H9 (cell line): Measurements from ENCODE around the gene CCDC7. TPM values are rescaled to one million over a fixed set of nuclear protein-coding genes. Genes with fewer than 3 reads are reported as not detected.
"Not testable (repeated sequence)": the region's sequence is repeated elsewhere in the genome, so short reads cannot be mapped to it uniquely, and the experiment has no call there.

Experiments
- DNase-seq: peaks from one replicate; pipeline ENCODE4 v3.0.0-alpha.2; 2017
- H2AFZ ChIP-seq: one replicate; pipeline ENCODE4 v1.6.1; 2013; ENCODE audit warnings: mild to moderate bottlenecking, low read length, control low read depth, moderate library complexity
- H2AK5ac ChIP-seq: 2 replicates; pipeline ENCODE4 v1.6.1; 2013; ENCODE audit warnings: low read length, control low read depth, mixed read lengths; ENCODE audit not compliant: insufficient read length
- H2BK120ac ChIP-seq: one replicate; pipeline ENCODE4 v1.6.1; 2013; ENCODE audit warnings: low read depth, mild to moderate bottlenecking, low read length, control low read depth, inconsistent platforms; ENCODE audit not compliant: poor library complexity, severe bottlenecking
- H2BK12ac ChIP-seq: 2 replicates; pipeline ENCODE4 v1.6.1; 2013; ENCODE audit warnings: low read length, control low read depth, mixed read lengths, low read depth; ENCODE audit not compliant: insufficient read length
- H2BK15ac ChIP-seq: 2 replicates; pipeline ENCODE4 v1.6.1; 2013; ENCODE audit warnings: low read depth, low read length, control low read depth
- H2BK20ac ChIP-seq: one replicate; pipeline ENCODE4 v1.6.1; 2013; ENCODE audit warnings: low read depth, mild to moderate bottlenecking, low read length, control low read depth, inconsistent platforms; ENCODE audit not compliant: poor library complexity, severe bottlenecking
- H2BK5ac ChIP-seq: 2 replicates; pipeline ENCODE4 v1.6.1; 2013; ENCODE audit warnings: low read length, control low read depth, mixed read lengths; ENCODE audit not compliant: insufficient read length
- H3K14ac ChIP-seq: 2 replicates; pipeline ENCODE4 v1.6.1; 2013; ENCODE audit warnings: low read length, control low read depth; ENCODE audit not compliant: insufficient read depth
- H3K18ac ChIP-seq: 2 replicates; pipeline ENCODE4 v1.6.1; 2013; ENCODE audit warnings: low read depth, mild to moderate bottlenecking, mixed read lengths, low read length, control low read depth; ENCODE audit not compliant: insufficient read length
- H3K23ac ChIP-seq: 2 replicates; pipeline ENCODE4 v1.6.1; 2013; ENCODE audit warnings: low read length, control low read depth, mixed read lengths, low read depth; ENCODE audit not compliant: insufficient read length
- H3K23me2 ChIP-seq: 2 replicates; pipeline ENCODE4 v1.6.1; 2013; ENCODE audit warnings: low read depth, mild to moderate bottlenecking, mixed read lengths, low read length, control low read depth; ENCODE audit not compliant: insufficient read length, poor library complexity, severe bottlenecking
- H3K27ac ChIP-seq: 2 replicates; pipeline ENCODE4 v1.5.1; 2013; ENCODE audit warnings: low read length, control low read depth, mixed read lengths, low read depth; ENCODE audit not compliant: insufficient read length
- H3K27me3 ChIP-seq: 2 replicates; pipeline ENCODE4 v1.6.1; 2013; ENCODE audit warnings: low read length, control low read depth, inconsistent platforms; ENCODE audit not compliant: insufficient read depth
- H3K4ac ChIP-seq: 2 replicates; pipeline ENCODE4 v1.6.1; 2013; ENCODE audit warnings: low read depth, mild to moderate bottlenecking, control low read depth, inconsistent platforms, low read length, moderate library complexity
- H3K4me1 ChIP-seq: 2 replicates; pipeline ENCODE4 v1.6.1; 2013; ENCODE audit warnings: low read length, control low read depth, inconsistent platforms; ENCODE audit not compliant: insufficient read depth
- H3K4me2 ChIP-seq: 2 replicates; pipeline ENCODE4 v1.6.1; 2013; ENCODE audit warnings: low read length, control low read depth, mixed read lengths; ENCODE audit not compliant: insufficient read length, insufficient read depth
- H3K56ac ChIP-seq: 2 replicates; pipeline ENCODE4 v1.6.1; 2013; ENCODE audit warnings: low read depth, mild to moderate bottlenecking, mixed read lengths, low read length, control low read depth; ENCODE audit not compliant: insufficient read length
- H3K79me1 ChIP-seq: 2 replicates; pipeline ENCODE4 v1.6.1; 2013; ENCODE audit warnings: low read depth, mild to moderate bottlenecking, moderate library complexity, low read length, control low read depth, inconsistent platforms; ENCODE audit not compliant: insufficient read depth, poor library complexity, severe bottlenecking
- H3K79me2 ChIP-seq: 2 replicates; pipeline ENCODE4 v1.6.1; 2013; ENCODE audit warnings: low read length, control low read depth, inconsistent platforms; ENCODE audit not compliant: insufficient read depth
- H3K9ac ChIP-seq: 2 replicates; pipeline ENCODE4 v1.6.1; 2013; ENCODE audit warnings: low read length, control low read depth, mixed read lengths; ENCODE audit not compliant: insufficient read length; ENCODE audit errors: extremely low read depth
- H3K9me3 ChIP-seq: one replicate; pipeline ENCODE4 v1.6.1; 2013; ENCODE audit warnings: low read depth, low read length, inconsistent platforms; ENCODE audit not compliant: control insufficient read depth
- H3T11ph ChIP-seq: one replicate; pipeline ENCODE4 v1.6.1; 2013; ENCODE audit warnings: mild to moderate bottlenecking, low read length, control low read depth, inconsistent platforms
- H4K20me1 ChIP-seq: one replicate; pipeline ENCODE4 v1.6.1; 2013; ENCODE audit not compliant: control insufficient read depth, insufficient read length, insufficient read depth
- H4K5ac ChIP-seq: 2 replicates; pipeline ENCODE4 v1.6.1; 2013; ENCODE audit warnings: low read depth, mild to moderate bottlenecking, mixed read lengths, low read length, control low read depth; ENCODE audit not compliant: insufficient read length
- H4K8ac ChIP-seq: replicated peaks from 2 replicates; pipeline ENCODE4 v1.6.1; 2013; ENCODE audit warnings: low read length, control low read depth, mixed read lengths, low read depth; ENCODE audit not compliant: insufficient read length
- H4K91ac ChIP-seq: 2 replicates; pipeline ENCODE4 v1.6.1; 2013; ENCODE audit warnings: low read depth, mild to moderate bottlenecking, moderate library complexity, mixed read lengths, low read length, control low read depth; ENCODE audit not compliant: insufficient read length
- H3K27ac Mint-ChIP-seq, 3 experiments: 2 replicates in 2 of 3; 3 replicates in 1 of 3; pipeline ENCODE4 v1.8.0; 2020 to 2021; ENCODE audit warnings: mixed read lengths in 3 of 3, mild to moderate bottlenecking in 1 of 3, moderate library complexity in 1 of 3
- H3K27me3 Mint-ChIP-seq: 2 replicates; pipeline ENCODE4 v1.8.0; 2021; ENCODE audit warnings: low read depth, mild to moderate bottlenecking, moderate library complexity, mixed read lengths
- H3K36me3 Mint-ChIP-seq, 3 experiments: 2 replicates in 2 of 3; 3 replicates in 1 of 3; pipeline ENCODE4 v1.8.0; 2020 to 2021; ENCODE audit warnings: low read depth in 3 of 3, mixed read lengths in 3 of 3; ENCODE audit not compliant: insufficient read depth in 1 of 3
- H3K4me1 Mint-ChIP-seq, 2 experiments: 2 replicates each; pipeline ENCODE4 v1.8.0; 2020; ENCODE audit warnings: mixed read lengths in 2 of 2
- H3K4me3 Mint-ChIP-seq, 2 experiments: 2 replicates in 1 of 2; 3 replicates in 1 of 2; pipeline ENCODE4 v1.8.0; 2020 to 2021; ENCODE audit warnings: mild to moderate bottlenecking in 2 of 2, mixed read lengths in 2 of 2, moderate library complexity in 1 of 2
- H3K9me3 Mint-ChIP-seq, 2 experiments: 2 replicates in 1 of 2; 3 replicates in 1 of 2; pipeline ENCODE4 v1.8.0; 2020; ENCODE audit warnings: mild to moderate bottlenecking in 2 of 2, mixed read lengths in 2 of 2, moderate library complexity in 1 of 2
- WGBS: extraction: QIAGEN DNeasy Blood & Tissue Kit; methylation state at CpG from one replicate; pipeline ENCODE4 v1.1.7; 2013; ENCODE audit warnings: missing lambda C conversion rate, low lambda C conversion rate, mixed read lengths; ENCODE audit not compliant: insufficient read length; ENCODE audit errors: extremely low coverage; 5-methylcytosine and 5-hydroxymethylcytosine counted together
- long read RNA-seq: library from polyadenylated mRNA; unstranded; transcript quantifications from one replicate; pipeline ENCODE4 v2.0.0, GENCODE V29; 2020
- total RNA-seq: library from RNA; stranded (reverse); gene quantifications from 2 replicates; pipeline ENCODE4 v1.2.1, GENCODE V29; 2021
- TF ChIP-seq, protein P1 (sequence below): fragments of 200-600 bp; sonication (generic); conservative IDR thresholded peaks from 3 replicates; pipeline ENCODE4 v1.8.0; 2021; ENCODE audit warnings: antibody characterized with exemption, mild to moderate bottlenecking

Gene CCDC7
- total RNA-seq = 1.1 and 1.6 TPM in 2 replicates
- long read RNA-seq = 0 reads

DNA sequence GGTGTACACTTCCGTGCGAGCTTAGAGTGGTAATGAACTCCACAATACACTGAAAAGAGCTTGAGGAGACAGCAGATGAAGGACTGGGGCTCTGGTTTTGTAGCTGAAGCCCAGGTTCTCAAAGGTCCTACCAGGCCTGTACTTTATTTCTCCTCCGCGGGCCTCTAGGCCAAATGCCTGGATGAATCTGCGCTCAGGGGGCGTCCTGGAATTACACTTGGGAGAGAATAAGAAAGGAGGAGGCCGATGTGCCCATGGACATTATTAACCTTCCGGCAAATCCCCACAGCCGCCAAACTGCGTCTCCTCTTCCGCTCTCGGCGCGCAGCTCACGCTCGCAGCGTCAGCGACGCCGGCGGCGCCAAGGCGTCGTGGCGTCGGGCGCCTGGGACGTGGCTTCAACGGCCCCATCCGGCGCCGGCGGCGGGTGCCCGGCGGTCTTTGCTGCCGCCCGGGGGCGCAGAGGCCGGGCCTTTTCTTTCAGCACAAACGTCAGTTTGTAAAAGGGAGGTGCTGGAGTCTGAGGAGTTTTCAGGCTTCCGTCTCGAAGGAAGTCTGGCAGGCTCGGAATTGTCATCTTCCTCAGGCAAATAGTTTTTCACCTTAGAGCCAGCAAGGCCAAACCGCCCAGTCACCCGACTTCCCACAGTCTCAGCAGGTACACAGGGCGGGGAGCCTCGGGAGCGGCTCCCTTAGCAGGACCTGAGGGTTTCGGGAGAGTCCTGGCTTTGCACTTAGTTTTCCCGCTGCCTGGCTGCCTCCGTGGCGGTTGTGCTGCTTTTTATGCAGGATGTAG, at the start of gene CCDC7:
CCDC7 (plus strand) TSS at position 401 of the 796 bp plus-strand sequence. CDS start 5,503 bp downstream, outside the sequence.
- Mint-ChIP-seq H3K27ac (peak within 1 kb of the TSS; percentile 95 to 98 (median 97)), H3K27me3 (peaks cover 4% of the 10 kb centered on the region; the same call in 1 of the 2 replicates), H3K4me1 (peaks cover 7 to 10% of the 10 kb centered on the region in 2 experiments), H3K4me3 (peak within 1 kb of the TSS; percentile 69 to 88), H3K36me3 (no peaks in the 10 kb centered on the region), H3K9me3 (peaks cover 0 to 2% of the 10 kb centered on the region in 2 experiments; a peak in 2 of 5 replicates)
- Histone ChIP-seq H3K79me1 (no peaks in the 10 kb centered on the region), H2AK5ac (no peak within 1 kb of the TSS), H2BK15ac (no peak within 1 kb of the TSS), H4K20me1 (no peaks in the 10 kb centered on the region), H3K23me2 (peaks cover 10% of the 10 kb centered on the region), H3K4me1 (no peaks in the 10 kb centered on the region; the same call in 1 of the 2 replicates), H4K5ac (no peak within 1 kb of the TSS), H3K9ac (peak within 1 kb of the TSS; percentile 77), H3K79me2 (no peaks in the 10 kb centered on the region), H3K23ac (no peak within 1 kb of the TSS), H4K91ac (no peak within 1 kb of the TSS), H3K27me3 (no peaks in the 10 kb centered on the region), H3K18ac (peak within 1 kb of the TSS; percentile 62), H2AFZ (peak within 1 kb of the TSS; percentile 99), H3K4me2 (peak within 1 kb of the TSS; percentile 90), H3K27ac (peak within 1 kb of the TSS; percentile 30), H4K8ac (no peak within 1 kb of the TSS), H3K9me3 (no peaks in the 10 kb centered on the region), H3K14ac (peak within 1 kb of the TSS; percentile 79; the same call in 1 of the 2 replicates), H3K56ac (no peak within 1 kb of the TSS), H2BK120ac (no peak within 1 kb of the TSS), H3T11ph (no peak within 1 kb of the TSS), H2BK12ac (peak within 1 kb of the TSS; percentile 76), H2BK20ac (no peak within 1 kb of the TSS), H3K4ac (no peak within 1 kb of the TSS; the same call in 1 of the 2 replicates), H2BK5ac (no peak within 1 kb of the TSS)
- WGBS = no CpG with 5 or more reads among the region's 53 CpGs
- TF ChIP-seq, protein P1, sequence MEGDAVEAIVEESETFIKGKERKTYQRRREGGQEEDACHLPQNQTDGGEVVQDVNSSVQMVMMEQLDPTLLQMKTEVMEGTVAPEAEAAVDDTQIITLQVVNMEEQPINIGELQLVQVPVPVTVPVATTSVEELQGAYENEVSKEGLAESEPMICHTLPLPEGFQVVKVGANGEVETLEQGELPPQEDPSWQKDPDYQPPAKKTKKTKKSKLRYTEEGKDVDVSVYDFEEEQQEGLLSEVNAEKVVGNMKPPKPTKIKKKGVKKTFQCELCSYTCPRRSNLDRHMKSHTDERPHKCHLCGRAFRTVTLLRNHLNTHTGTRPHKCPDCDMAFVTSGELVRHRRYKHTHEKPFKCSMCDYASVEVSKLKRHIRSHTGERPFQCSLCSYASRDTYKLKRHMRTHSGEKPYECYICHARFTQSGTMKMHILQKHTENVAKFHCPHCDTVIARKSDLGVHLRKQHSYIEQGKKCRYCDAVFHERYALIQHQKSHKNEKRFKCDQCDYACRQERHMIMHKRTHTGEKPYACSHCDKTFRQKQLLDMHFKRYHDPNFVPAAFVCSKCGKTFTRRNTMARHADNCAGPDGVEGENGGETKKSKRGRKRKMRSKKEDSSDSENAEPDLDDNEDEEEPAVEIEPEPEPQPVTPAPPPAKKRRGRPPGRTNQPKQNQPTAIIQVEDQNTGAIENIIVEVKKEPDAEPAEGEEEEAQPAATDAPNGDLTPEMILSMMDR = peak; percentile 51; the same call in 2 of the 3 replicates
- peak; percentile 77 for DNase-seq

DNA sequence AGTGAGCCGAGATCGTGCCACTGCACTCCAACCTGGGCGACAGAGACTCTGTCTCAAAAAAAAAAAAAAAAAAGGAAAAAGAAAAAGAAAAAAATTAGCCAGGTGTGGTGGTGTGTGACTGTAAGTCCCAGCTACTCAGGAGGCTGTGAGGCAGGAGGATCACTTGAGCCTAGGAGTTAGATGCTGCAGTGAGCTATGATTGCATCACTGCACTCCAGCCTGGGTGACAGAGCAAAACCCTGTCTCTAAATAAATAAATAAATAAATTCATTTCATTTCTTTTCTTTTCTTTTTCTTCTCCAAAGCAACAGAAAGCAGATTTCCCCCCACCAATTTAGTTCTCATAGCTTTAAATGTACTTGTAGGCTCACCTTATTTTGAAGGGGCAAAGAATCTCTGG, 48.8 kb upstream of the CCDC7 start:
- not testable (repeated sequence) for H3K27me3 Mint-ChIP-seq, H3K27ac ChIP-seq, H3K79me2 ChIP-seq, H3K9me3 ChIP-seq, H3K56ac ChIP-seq, H3K79me1 ChIP-seq, H4K8ac ChIP-seq, H2AFZ ChIP-seq, H2BK20ac ChIP-seq, H2BK120ac ChIP-seq, H2BK12ac ChIP-seq, H3K4ac ChIP-seq, H3K4me2 ChIP-seq, H2BK5ac ChIP-seq, DNase-seq, H3K23me2 ChIP-seq, H3K9me3 Mint-ChIP-seq, H3K4me1 Mint-ChIP-seq, H3K18ac ChIP-seq, H4K5ac ChIP-seq, H3K14ac ChIP-seq, H3T11ph ChIP-seq, H3K27ac Mint-ChIP-seq, H3K4me1 ChIP-seq, H3K23ac ChIP-seq, H4K91ac ChIP-seq, H3K4me3 Mint-ChIP-seq, H4K20me1 ChIP-seq, H3K36me3 Mint-ChIP-seq, H2AK5ac ChIP-seq, H3K27me3 ChIP-seq, H3K9ac ChIP-seq, H2BK15ac ChIP-seq
- WGBS = no CpG with 5 or more reads among the region's 3 CpGs
